Measurements from ENCODE around the gene MB21D2.

- no peak for TF ChIP-seq POLR2A (IDR thresholded peaks at IDR 0.05; ENCODE audit: low read depth, low read length)
- no peak for TF ChIP-seq POLR2AphosphoS5 (IDR thresholded peaks at IDR 0.05; ENCODE audit: low read depth, low read length)
Observed at GRCh38 chr3:192883512-192883911, 34.1 kb downstream of the MB21D2 start.
